Hepatocyte (in vitro differentiated cells): Measurements from ENCODE around the gene RANBP1.

Experiments used
- EZH2 ChIP-seq: fragments of 200-600 bp; sonication (generic); IDR thresholded peaks from 2 replicates; pipeline ENCODE4 v1.6.1; 2016; ENCODE audit warnings: antibody characterized with exemption, mild to moderate bottlenecking, borderline replicate concordance
- EZH2phosphoT487 ChIP-seq: fragments of 200-600 bp; sonication (generic); IDR thresholded peaks from one replicate; pipeline ENCODE4 v1.6.1; 2018; ENCODE audit warnings: antibody characterized with exemption, mild to moderate bottlenecking, low read depth, moderate library complexity; ENCODE audit not compliant: unreplicated experiment, severe bottlenecking
- TF ChIP-seq, protein P1 (sequence below): fragments of 200-600 bp; sonication (generic); IDR thresholded peaks from 2 replicates; pipeline ENCODE4 v1.5.1; 2016; ENCODE audit warnings: antibody characterized with exemption, mild to moderate bottlenecking; ENCODE audit not compliant: poor library complexity

- no peak for TF ChIP-seq EZH2
- TF ChIP-seq, protein P1, sequence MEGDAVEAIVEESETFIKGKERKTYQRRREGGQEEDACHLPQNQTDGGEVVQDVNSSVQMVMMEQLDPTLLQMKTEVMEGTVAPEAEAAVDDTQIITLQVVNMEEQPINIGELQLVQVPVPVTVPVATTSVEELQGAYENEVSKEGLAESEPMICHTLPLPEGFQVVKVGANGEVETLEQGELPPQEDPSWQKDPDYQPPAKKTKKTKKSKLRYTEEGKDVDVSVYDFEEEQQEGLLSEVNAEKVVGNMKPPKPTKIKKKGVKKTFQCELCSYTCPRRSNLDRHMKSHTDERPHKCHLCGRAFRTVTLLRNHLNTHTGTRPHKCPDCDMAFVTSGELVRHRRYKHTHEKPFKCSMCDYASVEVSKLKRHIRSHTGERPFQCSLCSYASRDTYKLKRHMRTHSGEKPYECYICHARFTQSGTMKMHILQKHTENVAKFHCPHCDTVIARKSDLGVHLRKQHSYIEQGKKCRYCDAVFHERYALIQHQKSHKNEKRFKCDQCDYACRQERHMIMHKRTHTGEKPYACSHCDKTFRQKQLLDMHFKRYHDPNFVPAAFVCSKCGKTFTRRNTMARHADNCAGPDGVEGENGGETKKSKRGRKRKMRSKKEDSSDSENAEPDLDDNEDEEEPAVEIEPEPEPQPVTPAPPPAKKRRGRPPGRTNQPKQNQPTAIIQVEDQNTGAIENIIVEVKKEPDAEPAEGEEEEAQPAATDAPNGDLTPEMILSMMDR: no peak
- no peak for TF ChIP-seq EZH2phosphoT487
These were observed 23.6 kb downstream of the RANBP1 start for GRCh38 chr22:20139391-20140106.
